Testis (tissue), 2 donors: ENCODE data around the gene RASSF7.

Experiments used
- CTCF ChIP-seq, 3 experiments: fragments of 450-650 bp in 2 of 3; fragments of 200-600 bp in 1 of 3; sonication (generic) in 1 of 3; IDR thresholded peaks; one replicate each; pipeline ENCODE4 v1.5.1; 2016 to 2019; ENCODE audit warnings: antibody characterized with exemption in 3 of 3, mild to moderate bottlenecking in 2 of 3, moderate library complexity in 1 of 3
- POLR2A ChIP-seq: fragments of 450-650 bp; IDR thresholded peaks from one replicate; pipeline ENCODE4 v1.6.1; 2017; ENCODE audit warnings: antibody characterized with exemption, mild to moderate bottlenecking, moderate library complexity

DNA sequence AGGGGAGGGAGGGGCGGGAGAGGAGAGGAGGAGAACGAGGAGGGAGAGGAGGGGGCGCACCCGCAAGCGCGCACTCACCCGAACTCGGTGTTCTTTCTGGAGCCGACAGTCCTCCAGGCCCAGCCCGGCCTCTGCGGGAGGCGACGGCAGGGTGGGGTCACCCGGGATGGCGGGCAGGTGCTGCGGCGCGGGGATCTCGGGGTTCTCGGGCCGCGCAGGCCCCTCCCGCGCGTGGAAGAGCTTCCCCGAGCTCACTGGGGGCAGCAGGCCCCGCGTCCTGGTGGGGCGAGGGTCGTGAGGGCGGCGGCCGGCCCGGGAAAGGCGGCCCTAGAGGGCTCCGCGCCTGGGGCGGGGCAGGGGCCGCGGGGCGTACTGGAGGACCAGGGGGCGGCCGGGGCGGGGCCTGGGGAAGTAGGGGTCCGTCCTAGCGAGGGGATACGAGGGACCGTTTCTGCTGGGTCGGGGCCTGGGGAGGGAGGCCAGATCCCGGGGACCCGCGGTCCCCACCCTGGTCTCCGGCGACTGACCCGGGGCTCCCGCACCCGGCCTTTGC is 5.5 kb upstream of the RASSF7 start:
- TF ChIP-seq CTCF (IDR thresholded peaks at IDR 0.05): no peak
- TF ChIP-seq POLR2A: no peak
